Measurements from ENCODE around the gene S100A16.

S100A16 gene

DNA sequence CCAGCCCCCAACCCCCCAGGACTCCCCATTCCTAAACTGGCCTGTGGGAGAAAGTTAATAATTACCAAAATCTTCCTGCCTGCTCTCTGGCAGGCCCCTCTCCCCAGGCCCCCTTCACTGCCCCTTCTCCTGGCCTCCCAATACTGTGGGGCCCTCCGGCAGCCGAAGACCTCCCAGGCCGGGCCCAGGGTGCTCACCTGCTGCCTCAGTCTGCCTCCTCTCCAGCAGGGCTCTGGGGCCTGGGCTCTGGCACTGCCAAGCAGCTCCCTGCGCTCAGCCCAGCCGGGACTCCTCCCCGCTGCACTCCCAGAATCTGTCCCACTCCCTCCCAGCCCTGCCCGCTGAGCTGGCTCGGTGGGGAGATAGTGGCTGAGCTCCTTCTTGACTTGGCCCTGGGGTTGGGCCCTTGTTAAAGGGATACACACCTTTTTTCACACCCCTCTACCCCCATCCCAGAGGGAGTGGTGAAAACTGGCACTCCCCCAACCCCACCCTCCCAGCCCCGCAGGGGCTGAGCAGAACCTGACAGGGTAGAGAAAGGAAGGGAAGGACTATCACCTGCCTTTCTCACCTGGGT is at the start of gene S100A16:
TSS of gene S100A16 (minus strand) at position 383 of the 577 bp plus-strand sequence. CDS start 4,986 bp downstream, outside the sequence.
- in situ Hi-C loops (cut with HindIII; ENCODE audit: low pct_unique_long_range_greater_than_20kb, low sequenced_read_pairs): no loop called here
- no peak for TF ChIP-seq JUND (IDR thresholded peaks at IDR 0.05; ENCODE audit: low read depth)
- peak; percentile 90 to 92 for DNase-seq (ENCODE audit: low read depth in 1 of 2, low spot score in 1 of 2)

DNA sequence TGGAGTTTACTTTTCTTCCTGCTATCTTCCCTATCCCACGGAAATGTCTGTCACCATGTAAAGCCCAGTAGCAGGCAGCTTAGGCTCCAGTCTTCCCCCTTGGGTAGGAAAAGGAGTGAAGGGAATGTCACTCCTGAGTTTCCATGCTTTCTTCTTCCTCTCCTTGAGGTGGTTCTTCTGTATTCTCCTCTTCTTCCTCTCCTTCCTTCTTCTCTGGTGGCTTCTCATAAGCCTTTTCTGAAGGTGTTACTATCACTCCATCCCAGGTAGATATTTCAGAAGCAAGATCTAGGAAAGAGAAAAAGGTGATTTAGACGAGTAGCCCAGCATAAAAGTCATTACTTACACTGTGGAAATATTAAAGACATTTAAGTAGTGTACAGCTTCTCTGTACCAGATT is 49.3 kb upstream of the S100A16 start:
- in situ Hi-C loops (cut with HindIII; ENCODE audit: low pct_unique_long_range_greater_than_20kb, low sequenced_read_pairs): no loop called here
- no peak for TF ChIP-seq JUND (IDR thresholded peaks at IDR 0.05; ENCODE audit: low read depth)
- no peak for DNase-seq (ENCODE audit: low read depth in 1 of 2, low spot score in 1 of 2)

- no peak for TF ChIP-seq JUND (IDR thresholded peaks at IDR 0.05; ENCODE audit: low read depth)
- in situ Hi-C loops (cut with HindIII; ENCODE audit: low pct_unique_long_range_greater_than_20kb, low sequenced_read_pairs): no loop called here
- DNase-seq (ENCODE audit: low read depth in 1 of 2, low spot score in 1 of 2): no peak
Measured at GRCh38 chr1:153661111-153661708, 48.3 kb upstream of the S100A16 start.

DNA sequence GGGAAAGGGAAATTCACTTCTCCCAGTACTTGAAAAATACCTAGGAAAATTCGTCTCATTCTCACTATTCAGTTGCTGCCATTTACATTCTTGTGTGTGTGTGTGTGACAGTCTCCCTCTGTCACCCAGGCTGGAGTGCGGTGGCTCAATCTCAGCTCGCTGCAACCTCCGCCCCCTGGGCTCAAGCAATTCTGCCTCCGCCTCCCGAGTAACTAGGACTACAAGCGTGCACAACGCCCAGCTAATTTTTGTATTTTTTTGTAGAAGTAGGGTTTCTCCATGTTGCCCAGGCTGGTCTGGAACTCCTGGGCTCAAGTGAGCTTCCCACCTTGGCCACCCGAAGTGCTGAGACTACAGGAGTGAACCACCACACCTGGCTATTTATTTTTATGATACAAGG is 46.7 kb upstream of the S100A16 start:
- in situ Hi-C loops (cut with HindIII; ENCODE audit: low pct_unique_long_range_greater_than_20kb, low sequenced_read_pairs): no loop called here

DNA sequence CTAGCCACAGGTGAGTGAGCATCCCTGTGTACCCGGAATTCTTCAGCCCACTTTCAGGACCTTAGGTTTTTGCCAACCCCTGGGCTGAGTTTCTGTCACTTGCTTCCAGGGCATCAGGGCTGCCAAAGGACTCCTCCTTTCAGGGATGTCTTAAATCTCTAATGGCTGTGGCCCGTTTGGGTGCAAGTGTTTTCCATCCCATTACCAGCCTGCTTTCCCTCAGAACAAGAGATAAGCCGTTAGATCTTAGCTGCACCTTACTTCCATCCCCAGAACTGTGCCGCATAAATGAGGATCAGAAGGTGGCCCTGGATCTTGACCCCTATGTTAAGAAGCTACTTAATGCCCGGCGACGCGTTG is 46.2 kb upstream of the S100A16 start:
- DNase-seq (ENCODE audit: low read depth in 1 of 2, low spot score in 1 of 2): no peak
- in situ Hi-C loops (cut with HindIII; ENCODE audit: low pct_unique_long_range_greater_than_20kb, low sequenced_read_pairs): no loop called here
- TF ChIP-seq JUND (IDR thresholded peaks at IDR 0.05; ENCODE audit: low read depth): no peak

More for the DNA sequence above, 46.7 kb upstream of the S100A16 start:
- no peak for TF ChIP-seq JUND (IDR thresholded peaks at IDR 0.05; ENCODE audit: low read depth)
- DNase-seq (ENCODE audit: low read depth in 1 of 2, low spot score in 1 of 2): no peak

GRCh38 chr1:153658400-153659174 is 45.6 kb upstream of the S100A16 start, which contains the start of gene SNAPIN:
Gene SNAPIN (plus strand): TSS chr1:153658703. CDS start chr1:153658744, 41 bp downstream.
- DNase-seq (ENCODE audit: low read depth in 1 of 2, low spot score in 1 of 2): peak; percentile 84 to 95
- in situ Hi-C loops (cut with HindIII; ENCODE audit: low pct_unique_long_range_greater_than_20kb, low sequenced_read_pairs): no loop called here
- no peak for TF ChIP-seq JUND (IDR thresholded peaks at IDR 0.05; ENCODE audit: low read depth)

GRCh38 chr1:153655333-153655732 is 42.4 kb upstream of the S100A16 start:
- TF ChIP-seq JUND (IDR thresholded peaks at IDR 0.05; ENCODE audit: low read depth): no peak
- no peak for DNase-seq (ENCODE audit: low read depth in 1 of 2, low spot score in 1 of 2)
- in situ Hi-C loops (cut with HindIII; ENCODE audit: low pct_unique_long_range_greater_than_20kb, low sequenced_read_pairs): no loop called here

GRCh38 chr1:153652805-153653500 is 40.0 kb upstream of the S100A16 start:
- in situ Hi-C loops (cut with HindIII; ENCODE audit: low pct_unique_long_range_greater_than_20kb, low sequenced_read_pairs): no loop called here
- no peak for DNase-seq (ENCODE audit: low read depth in 1 of 2, low spot score in 1 of 2)

DNA sequence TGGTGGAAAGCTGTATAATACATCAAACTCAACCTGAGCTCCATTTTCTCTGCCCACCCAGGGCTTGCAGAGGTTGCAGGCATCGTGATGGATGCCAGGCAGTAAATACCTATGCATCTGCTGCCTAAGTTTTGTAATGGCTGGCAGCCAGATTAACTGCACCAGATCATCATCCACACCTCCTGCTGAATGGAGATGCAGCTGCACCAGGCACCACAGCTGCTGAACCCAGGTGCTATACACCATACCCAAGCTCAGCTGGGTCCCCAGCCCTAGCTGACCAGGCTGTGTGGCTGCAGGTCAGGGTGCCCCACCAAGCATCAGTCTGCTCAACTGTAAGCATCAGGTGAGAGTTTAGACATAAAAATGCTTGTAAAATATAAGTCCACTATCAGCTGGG is 38.8 kb upstream of the S100A16 start:
- no peak for DNase-seq (ENCODE audit: low read depth in 1 of 2, low spot score in 1 of 2)
- in situ Hi-C loops (cut with HindIII; ENCODE audit: low pct_unique_long_range_greater_than_20kb, low sequenced_read_pairs): no loop called here
- TF ChIP-seq JUND (IDR thresholded peaks at IDR 0.05; ENCODE audit: low read depth): no peak

More at GRCh38 chr1:153652805-153653500, 40.0 kb upstream of the S100A16 start:
- no peak for TF ChIP-seq JUND (IDR thresholded peaks at IDR 0.05; ENCODE audit: low read depth)

- DNase-seq (ENCODE audit: low read depth in 1 of 2, low spot score in 1 of 2): peak; percentile 30 to 90
- TF ChIP-seq JUND (IDR thresholded peaks at IDR 0.05; ENCODE audit: low read depth): no peak
Measured at GRCh38 chr1:153649863-153650235, 36.9 kb upstream of the S100A16 start.

GRCh38 chr1:153649137-153649862 is 36.4 kb upstream of the S100A16 start:
- no peak for TF ChIP-seq JUND (IDR thresholded peaks at IDR 0.05; ENCODE audit: low read depth)
- in situ Hi-C loops (cut with HindIII; ENCODE audit: low pct_unique_long_range_greater_than_20kb, low sequenced_read_pairs): no loop called here

More at GRCh38 chr1:153649863-153650235, 36.9 kb upstream of the S100A16 start:
- in situ Hi-C loops (cut with HindIII; ENCODE audit: low pct_unique_long_range_greater_than_20kb, low sequenced_read_pairs): no loop called here

More at GRCh38 chr1:153649137-153649862, 36.4 kb upstream of the S100A16 start:
- no peak for DNase-seq (ENCODE audit: low read depth in 1 of 2, low spot score in 1 of 2)

All from T47D (cell line).